Psoas muscle (tissue), 8 donors: ENCODE data around the gene PTGDR2. TPM values are rescaled to one million over a fixed set of nuclear protein-coding genes. Genes with fewer than 3 reads are reported as not detected.

Experiments used
- ATAC-seq, 4 donors: fragments of 200-7000 bp; cut with Tn5 transposase; one replicate each; pipeline ENCODE4 v1.9.1; 2020; ENCODE audit warnings: moderate library complexity in 3 of 4, mild to moderate bottlenecking in 2 of 4
- DNase-seq, 2 donors: peaks; one replicate each; pipeline ENCODE4 v3.0.0-alpha.2; 2020
- H3K27ac ChIP-seq: fragments of 200-600 bp; one replicate; pipeline ENCODE4 v1.8.0; 2022
- H3K27me3 ChIP-seq, 3 donors: fragments of 200-600 bp in 1 of 3; one replicate each; pipeline versions ENCODE4 v1.6.1 to v1.8.0; 2013 to 2022; ENCODE audit warnings: low read length in 2 of 3, mild to moderate bottlenecking in 2 of 3, moderate library complexity in 1 of 3; ENCODE audit not compliant: insufficient read depth in 3 of 3
- H3K36me3 ChIP-seq, 2 donors: fragments of 200-600 bp in 1 of 2; one replicate each; pipeline versions ENCODE4 v1.6.1 to v1.8.0; 2013 to 2022; ENCODE audit warnings: low read depth in 1 of 2, mild to moderate bottlenecking in 1 of 2, moderate library complexity in 1 of 2; ENCODE audit not compliant: insufficient read depth in 1 of 2
- H3K4me1 ChIP-seq: fragments of 200-600 bp; one replicate; pipeline ENCODE4 v1.8.0; 2022
- H3K4me3 ChIP-seq: fragments of 200-600 bp; one replicate; pipeline ENCODE4 v1.8.0; 2022; ENCODE audit warnings: mild to moderate bottlenecking
- H3K9me3 ChIP-seq: fragments of 200-600 bp; one replicate; pipeline ENCODE4 v1.8.0; 2022
- CTCF ChIP-seq: fragments of 200-600 bp; IDR thresholded peaks from one replicate; pipeline ENCODE4 v1.8.0; 2022; ENCODE audit warnings: antibody characterized with exemption
- WGBS, 3 donors: extraction: QIAGEN DNeasy Blood & Tissue Kit; methylation state at CpG; one replicate each; pipeline versions ENCODE4 v1.1.6 to v1.1.7; 2013; 5-methylcytosine and 5-hydroxymethylcytosine counted together
- intact Hi-C, 2 donors: fragments of 100-400 bp; cut with DNase I; formaldehyde crosslinking; loops; one replicate each; pipeline versions ENCODE4 v1.11.0 to v1.14.2; 2022
- polyA plus RNA-seq, 3 donors: library from polyadenylated mRNA; stranded (reverse); fragments of 200-250 nt; gene quantifications; one replicate each; pipeline ENCODE4 v1.2.3, GENCODE V29; 2013
- total RNA-seq, 4 donors: library from RNA; stranded (reverse); fragmentation: NEBNext Ultra II Directional in 2 of 4; extraction: Animal tissue kit (Norgen Biotek cat#: 25700) in 2 of 4; gene quantifications; one replicate each; pipeline versions ENCODE4 v1.2.1 to v1.2.4, GENCODE V29; 2021 to 2023
- donor health status: healthy with polysubstance abuse.
- donor health status: DM: no; HTN: no; CAD: no; lungs with moderate emphysema.
- donor health status: Bipolar disorder and iron deficiency.
- donor health status: healthy.
- donor health status: DM: yes; HTN: yes; CAD: no.
- donor health status: DM: no; HTN: no; CAD: no.
- donor health status: DM: no; HTN: no; CAD: no.
- donor health status: DM: yes; HTN: yes; CAD: no.

PTGDR2 gene
- total and polyA plus RNA-seq, 7 donors: 0.53 to 13.9 (median 1.2) TPM

DNA sequence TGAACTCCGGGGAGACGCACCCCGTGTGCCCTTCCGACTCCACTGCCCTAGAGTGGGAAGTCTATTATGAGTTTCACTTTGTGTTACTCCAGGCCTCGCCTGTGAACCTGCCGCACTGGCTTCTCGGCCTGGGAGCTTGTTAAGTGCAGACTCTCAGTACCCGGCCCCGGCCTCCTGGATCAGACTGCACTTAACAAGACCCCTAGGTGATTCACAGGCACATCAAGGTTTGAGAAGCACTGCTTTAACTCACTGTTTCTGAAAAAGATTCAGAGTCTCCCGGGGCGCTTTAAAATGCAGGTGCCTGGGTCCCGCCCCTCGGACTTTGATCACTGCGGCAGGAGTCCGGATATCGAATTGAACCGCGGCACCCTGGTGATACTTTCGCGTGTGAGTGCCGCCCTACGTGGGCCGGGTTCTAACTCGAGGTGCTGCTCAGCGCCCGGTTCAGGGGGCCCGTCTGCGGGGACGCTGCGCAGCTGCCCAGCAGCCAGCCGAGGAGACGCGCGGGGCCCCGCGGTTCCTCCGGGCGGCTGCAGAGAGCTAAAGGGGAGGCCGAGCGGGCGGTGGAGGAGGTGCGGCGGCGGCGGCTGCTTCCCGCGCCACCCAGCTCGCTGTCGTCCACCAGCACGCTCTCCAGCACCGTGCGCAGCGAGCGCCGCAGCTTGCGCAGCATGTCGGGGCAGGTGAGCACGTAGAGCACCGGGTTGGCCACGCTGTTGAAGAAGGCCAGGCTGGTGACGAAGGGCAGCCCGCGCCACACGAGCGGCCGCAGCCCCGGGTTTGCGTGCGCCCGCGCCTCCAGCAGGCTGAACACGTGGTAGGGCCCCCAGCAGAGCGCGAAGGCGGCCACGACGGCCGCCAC lies 3.4 kb downstream of the PTGDR2 start:
- no peaks in the 10 kb centered on the region for H3K27me3 ChIP-seq
- no peaks in the 10 kb centered on the region for H3K4me1 ChIP-seq
- no peak for TF ChIP-seq CTCF
- no peaks in the 10 kb centered on the region for H3K9me3 ChIP-seq
- no peak overlapping the region for H3K4me3 ChIP-seq
- H3K27ac ChIP-seq: no peak overlapping the region
- H3K36me3 ChIP-seq: peaks cover 3 to 62% of the 10 kb centered on the region in 2 donors
- ATAC-seq (no peak), DNase-seq (peak in 1 of 2 donors; percentile 34)
- intact Hi-C loops: no loop called here
- WGBS, 3 donors: 60 to 69% (median 69%) methylated on average over 67 to 78 of the region's 78 CpGs

DNA sequence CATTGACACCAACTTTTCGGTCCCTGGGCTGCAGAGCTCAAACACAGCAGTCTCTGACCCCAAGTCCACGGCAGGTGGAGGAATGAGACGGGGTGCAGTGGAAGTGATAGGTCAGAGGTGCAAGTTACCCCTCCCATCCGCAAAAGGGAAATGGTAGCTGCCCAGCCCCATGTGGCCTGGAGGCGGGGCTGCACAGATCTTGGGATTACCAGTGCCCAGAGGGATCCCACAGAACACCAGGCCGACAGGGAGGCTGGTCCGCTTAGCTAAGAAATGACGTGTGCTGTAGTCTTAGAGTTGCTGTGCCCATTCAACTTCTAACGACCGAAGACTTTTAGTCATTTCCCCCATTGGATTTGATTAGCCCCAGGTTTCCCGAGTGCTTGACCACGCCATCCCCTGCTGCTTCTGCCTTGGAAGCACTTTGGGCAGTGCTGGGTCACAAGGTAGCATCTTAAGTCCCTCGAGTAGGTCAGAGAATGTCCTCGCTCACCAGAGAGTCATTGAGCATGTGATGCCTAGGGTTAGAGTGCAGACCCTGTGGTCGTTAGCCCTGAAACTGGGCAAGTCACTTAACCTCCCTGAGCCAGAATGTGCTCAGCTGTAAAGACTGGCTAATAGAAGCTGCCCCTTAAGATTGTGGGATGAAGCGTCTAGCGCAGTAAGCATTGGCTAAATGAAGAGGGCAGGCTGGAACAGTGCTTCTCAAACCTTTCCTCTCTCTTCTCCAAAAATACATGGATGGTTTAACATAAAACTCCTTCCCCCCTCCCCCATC lies 4.2 kb downstream of the PTGDR2 start:
- H3K27ac ChIP-seq: no peak overlapping the region
- no peak for TF ChIP-seq CTCF
- DNase-seq (peak in 1 of 2 donors; percentile 16), ATAC-seq (no peak)
- peaks cover 3 to 67% of the 10 kb centered on the region in 2 donors for H3K36me3 ChIP-seq
- H3K4me1 ChIP-seq: no peaks in the 10 kb centered on the region
- 85 to 90% (median 86%) methylated on average over 17 of the region's 17 CpGs for WGBS, 3 donors
- intact Hi-C loops: no loop called here
- no peak overlapping the region for H3K4me3 ChIP-seq
- no peaks in the 10 kb centered on the region for H3K27me3 ChIP-seq
- H3K9me3 ChIP-seq: no peaks in the 10 kb centered on the region

GRCh38 chr11:60849641-60850520 lies 5.9 kb downstream of the PTGDR2 start:
- ATAC-seq (no peak), DNase-seq (peak in 1 of 2 donors; percentile 41)
- Histone ChIP-seq H3K27ac (no peak overlapping the region), H3K27me3 (no peaks in the 10 kb centered on the region), H3K36me3 (peaks cover 3 to 67% of the 10 kb centered on the region in 2 donors), H3K4me1 (peaks cover 1% of the 10 kb centered on the region), H3K4me3 (no peak overlapping the region), H3K9me3 (no peaks in the 10 kb centered on the region)
- TF ChIP-seq CTCF: no peak
- WGBS, 3 donors: 82 to 92% (median 89%) methylated on average over 27 to 29 of the region's 29 CpGs
- intact Hi-C loops: loop anchor here in 1 of 2 donors (10.0 kb wide), 1 partner anchor 315 kb away; the partner anchor contains the start of gene VPS37C

GRCh38 chr11:60848714-60849151 lies 7.0 kb downstream of the PTGDR2 start:
- no peak for TF ChIP-seq CTCF
- Histone ChIP-seq H3K27me3 (no peaks in the 10 kb centered on the region), H3K4me1 (peaks cover 13% of the 10 kb centered on the region), H3K36me3 (peaks cover 3 to 67% of the 10 kb centered on the region in 2 donors), H3K4me3 (no peak overlapping the region), H3K9me3 (no peaks in the 10 kb centered on the region), H3K27ac (no peak overlapping the region)
- intact Hi-C loops: loop anchor here in 1 of 2 donors (10.0 kb wide), 1 partner anchor 316 kb away; the partner anchor contains the start of gene VPS37C
- WGBS, 3 donors: 74 to 87% (median 81%) methylated on average over 10 of the region's 10 CpGs
- peak in 3 of 4 donors; percentile 18 to 43 (median 37) for ATAC-seq
- peak in 1 of 2 donors; percentile 45 for DNase-seq
